Measurements from ENCODE around the gene BTNL3. TPM values are rescaled to one million over a fixed set of nuclear protein-coding genes. Genes with fewer than 3 reads are reported as not detected.

BTNL3 gene, protein sequence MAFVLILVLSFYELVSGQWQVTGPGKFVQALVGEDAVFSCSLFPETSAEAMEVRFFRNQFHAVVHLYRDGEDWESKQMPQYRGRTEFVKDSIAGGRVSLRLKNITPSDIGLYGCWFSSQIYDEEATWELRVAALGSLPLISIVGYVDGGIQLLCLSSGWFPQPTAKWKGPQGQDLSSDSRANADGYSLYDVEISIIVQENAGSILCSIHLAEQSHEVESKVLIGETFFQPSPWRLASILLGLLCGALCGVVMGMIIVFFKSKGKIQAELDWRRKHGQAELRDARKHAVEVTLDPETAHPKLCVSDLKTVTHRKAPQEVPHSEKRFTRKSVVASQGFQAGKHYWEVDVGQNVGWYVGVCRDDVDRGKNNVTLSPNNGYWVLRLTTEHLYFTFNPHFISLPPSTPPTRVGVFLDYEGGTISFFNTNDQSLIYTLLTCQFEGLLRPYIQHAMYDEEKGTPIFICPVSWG
- polyA plus RNA-seq: under 1 TPM; 0.09 to 0.33 (median 0.22) TPM

DNA sequence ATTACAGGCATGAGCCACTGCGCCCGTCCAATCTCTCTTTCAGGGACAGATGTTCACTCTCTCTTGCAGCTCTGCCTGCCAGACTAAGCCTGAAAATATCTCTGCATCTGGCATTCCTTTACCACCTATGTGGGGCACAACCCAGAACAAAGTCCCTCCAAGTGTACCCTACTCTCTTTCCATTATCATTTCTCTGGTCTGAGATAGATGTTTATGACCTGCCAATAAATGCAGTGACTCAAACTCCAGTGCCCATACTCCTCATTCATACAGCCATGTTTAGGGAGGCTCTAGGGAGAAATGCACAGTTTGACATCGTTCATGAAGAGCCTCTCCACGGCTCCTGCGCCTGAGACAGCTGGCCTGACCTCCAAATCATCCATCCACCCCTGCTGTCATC, at the start of gene BTNL3:
Gene BTNL3, plus strand, starts transcription at position 255 of the 400 bp plus-strand sequence. CDS start 183 bp downstream, outside the sequence.
- no peak within 1 kb of the TSS for H3K27ac ChIP-seq (ENCODE audit: low read depth, low read length)
- 81 to 83% (median 81%) methylated on average over 5 of the region's 5 CpGs for WGBS, 3 donors

DNA sequence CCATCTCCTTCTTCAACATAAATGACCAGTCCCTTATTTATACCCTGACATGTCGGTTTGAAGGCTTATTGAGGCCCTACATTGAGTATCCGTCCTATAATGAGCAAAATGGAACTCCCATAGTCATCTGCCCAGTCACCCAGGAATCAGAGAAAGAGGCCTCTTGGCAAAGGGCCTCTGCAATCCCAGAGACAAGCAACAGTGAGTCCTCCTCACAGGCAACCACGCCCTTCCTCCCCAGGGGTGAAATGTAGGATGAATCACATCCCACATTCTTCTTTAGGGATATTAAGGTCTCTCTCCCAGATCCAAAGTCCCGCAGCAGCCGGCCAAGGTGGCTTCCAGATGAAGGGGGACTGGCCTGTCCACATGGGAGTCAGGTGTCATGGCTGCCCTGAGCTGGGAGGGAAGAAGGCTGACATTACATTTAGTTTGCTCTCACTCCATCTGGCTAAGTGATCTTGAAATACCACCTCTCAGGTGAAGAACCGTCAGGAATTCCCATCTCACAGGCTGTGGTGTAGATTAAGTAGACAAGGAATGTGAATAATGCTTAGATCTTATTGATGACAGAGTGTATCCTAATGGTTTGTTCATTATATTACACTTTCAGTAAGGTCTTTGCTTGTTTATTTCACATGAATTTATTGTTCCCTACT, 38.2 kb upstream of the BTNL3 start:
- WGBS, 3 donors: 78 to 85% (median 81%) methylated on average over 6 of the region's 6 CpGs
- H3K27ac ChIP-seq (ENCODE audit: low read depth, low read length): no peak overlapping the region

DNA sequence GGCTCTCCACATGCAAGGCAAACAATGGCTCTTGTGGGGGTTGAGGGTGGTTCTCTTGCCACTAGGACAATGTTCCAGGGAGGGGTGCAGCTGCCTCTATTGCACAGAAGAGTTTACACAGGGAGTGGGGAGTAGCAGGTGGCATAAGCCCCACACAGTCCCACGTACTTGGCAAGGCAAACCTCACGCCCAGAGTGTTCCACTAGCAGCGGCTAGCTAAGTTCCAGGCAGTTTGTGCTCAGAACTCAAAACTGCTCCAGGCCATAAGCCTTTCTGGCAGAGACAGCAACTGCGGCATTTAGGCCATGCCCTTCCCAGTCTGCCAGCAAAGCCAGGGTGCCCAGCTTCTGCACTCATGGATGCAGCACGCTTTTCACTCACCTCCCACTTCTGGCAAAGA, 29.0 kb upstream of the BTNL3 start:
- no peak overlapping the region for H3K27ac ChIP-seq (ENCODE audit: low read depth, low read length)
- 55 to 91% (median 90%) methylated on average over 5 of the region's 5 CpGs for WGBS, 3 donors

DNA sequence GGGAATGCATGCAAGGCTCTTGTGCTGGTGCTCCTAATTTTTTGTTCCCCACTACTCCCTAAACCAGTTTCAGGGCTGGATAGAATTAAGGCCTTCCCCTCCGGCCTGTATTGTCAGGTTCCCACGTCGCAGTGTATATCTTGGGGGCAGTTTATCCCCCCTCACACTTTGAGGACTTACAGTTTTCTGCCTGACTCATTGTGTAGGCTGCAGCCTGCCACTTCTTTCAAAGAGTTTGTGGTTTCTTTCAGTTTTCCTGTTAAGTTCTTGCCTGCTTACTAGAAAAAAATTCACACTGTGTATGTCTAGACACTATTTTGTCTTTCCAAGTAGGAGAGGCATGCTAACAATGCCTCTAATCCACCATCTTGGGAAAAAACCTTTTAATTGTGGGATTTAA, 28.4 kb upstream of the BTNL3 start:
- WGBS, 3 donors: 52 to 74% (median 67%) methylated on average over 3 of the region's 3 CpGs
- no peak overlapping the region for H3K27ac ChIP-seq (ENCODE audit: low read depth, low read length)

DNA sequence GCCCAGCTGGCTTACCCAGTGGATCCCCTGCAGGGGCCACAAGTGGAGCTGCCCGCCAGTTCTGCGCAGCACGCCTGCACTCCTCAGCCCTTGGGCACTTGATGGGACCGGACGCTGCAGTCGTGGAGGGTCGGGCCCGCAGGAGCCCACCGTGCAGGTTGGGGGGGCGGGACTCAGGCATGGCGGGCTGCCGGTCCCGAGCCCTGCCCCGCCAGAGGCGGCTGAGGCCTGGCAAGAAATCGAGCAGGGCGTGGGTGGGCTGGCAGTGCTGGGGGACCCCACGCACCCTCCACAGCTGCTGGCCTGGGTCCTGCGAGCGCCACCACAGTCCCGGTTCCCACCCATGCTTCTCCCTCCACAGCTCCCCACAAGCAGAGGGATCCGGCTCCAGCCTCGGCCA, 19.2 kb upstream of the BTNL3 start:
- H3K27ac ChIP-seq (ENCODE audit: low read depth, low read length): no peak overlapping the region
- WGBS, 3 donors: 92 to 97% (median 96%) methylated on average over 11 to 22 of the region's 23 CpGs

DNA sequence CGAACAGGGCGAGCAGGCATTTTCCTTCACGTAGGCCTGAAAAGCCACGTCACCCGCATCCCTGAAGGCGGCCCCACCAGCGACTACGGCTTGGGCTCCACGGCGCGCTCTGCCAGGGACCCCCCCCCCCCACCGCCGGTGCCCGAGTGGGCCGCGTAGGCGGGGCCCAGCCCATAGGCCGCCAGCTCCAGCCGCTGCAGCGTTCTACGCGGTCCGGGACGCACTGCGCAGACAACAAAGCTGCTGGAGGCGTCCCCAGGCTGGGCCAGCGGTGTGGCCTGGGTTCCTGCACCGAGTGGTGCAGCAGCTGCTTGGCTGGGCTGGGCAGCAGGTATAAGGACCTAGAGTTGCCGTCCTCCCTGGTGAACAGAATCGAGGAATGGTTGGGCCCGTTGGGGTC, 18.3 kb upstream of the BTNL3 start:
- WGBS, 3 donors: 93 to 96% (median 96%) methylated on average over 17 to 31 of the region's 31 CpGs
- H3K27ac ChIP-seq (ENCODE audit: low read depth, low read length): no peak overlapping the region

DNA sequence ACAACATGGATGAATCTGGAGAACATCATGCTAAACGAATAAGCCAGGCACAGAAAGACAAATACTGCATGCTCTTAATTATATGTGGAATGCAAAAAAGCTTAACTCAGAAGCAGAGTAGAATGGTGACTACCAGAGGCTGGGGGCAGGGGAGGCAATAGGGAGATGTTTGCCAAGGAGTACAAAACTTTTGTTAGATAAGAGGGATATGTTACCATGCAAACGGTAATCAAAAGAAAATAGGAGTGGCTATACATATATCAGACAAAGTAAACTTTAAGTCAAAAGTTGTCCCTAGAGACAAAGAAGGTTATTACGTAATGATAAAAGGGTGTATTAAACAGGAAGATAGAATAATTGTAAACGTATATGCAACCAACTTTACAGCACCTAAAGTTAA, 17.8 kb upstream of the BTNL3 start:
- WGBS, 3 donors: 35 to 73% (median 64%) methylated on average over 4 of the region's 4 CpGs
- no peak overlapping the region for H3K27ac ChIP-seq (ENCODE audit: low read depth, low read length)

DNA sequence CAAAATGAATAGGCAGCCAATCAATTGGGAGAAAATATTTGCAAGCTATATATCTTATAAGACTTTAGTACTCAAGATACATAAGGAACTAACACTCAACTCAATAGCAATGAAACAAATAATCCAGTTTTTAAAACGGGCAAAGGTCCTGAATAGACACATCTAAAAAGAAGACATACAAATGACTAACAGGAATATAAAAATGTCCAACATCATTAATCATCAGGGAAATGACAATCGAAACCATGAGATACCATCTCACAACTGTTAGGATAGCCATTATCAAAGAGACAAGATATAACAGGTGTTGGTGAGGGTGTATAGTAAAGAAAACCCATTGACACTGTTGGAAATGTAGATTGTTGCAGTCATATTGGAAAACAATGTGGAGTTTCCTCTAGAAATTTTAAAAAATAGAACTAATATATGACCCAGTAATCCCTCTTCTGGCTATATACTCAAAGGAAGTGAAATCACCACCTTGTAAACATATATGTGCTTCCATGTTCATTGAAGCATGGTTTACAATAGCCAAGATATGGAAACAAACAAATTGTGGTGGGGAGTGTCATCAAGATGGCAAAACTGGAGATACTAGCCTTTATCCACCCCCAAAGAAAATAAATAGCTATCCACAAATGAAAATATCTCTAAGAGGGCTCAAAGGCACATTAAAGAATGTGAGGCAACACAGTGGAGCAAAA, 13.9 kb upstream of the BTNL3 start:
- 43 to 85% (median 77%) methylated on average over 2 of the region's 2 CpGs for WGBS, 3 donors

DNA sequence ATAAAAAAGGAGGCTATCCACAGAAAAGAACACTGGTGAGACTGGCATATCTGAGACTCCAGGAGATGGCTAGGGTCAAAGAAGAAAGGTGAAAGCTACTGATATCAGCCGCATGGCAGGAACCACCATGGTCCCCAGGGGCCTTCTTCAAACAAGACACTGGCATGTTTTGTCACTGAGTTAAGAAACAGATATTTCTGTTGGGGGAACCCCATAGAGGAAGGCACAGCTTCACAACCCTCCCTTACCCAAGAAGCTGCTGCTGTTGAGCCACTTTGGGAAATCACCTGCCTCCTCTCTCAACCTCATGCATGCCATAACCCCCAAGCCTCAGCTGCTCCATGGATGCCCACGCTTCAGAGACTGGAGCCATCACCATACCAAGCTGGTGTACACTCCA, 13.3 kb upstream of the BTNL3 start:
- 65 to 96% (median 86%) methylated on average over 2 of the region's 2 CpGs for WGBS, 3 donors
- H3K27ac ChIP-seq (ENCODE audit: low read depth, low read length): no peak overlapping the region

More for the DNA sequence above, 13.9 kb upstream of the BTNL3 start:
- no peak overlapping the region for H3K27ac ChIP-seq (ENCODE audit: low read depth, low read length)

DNA sequence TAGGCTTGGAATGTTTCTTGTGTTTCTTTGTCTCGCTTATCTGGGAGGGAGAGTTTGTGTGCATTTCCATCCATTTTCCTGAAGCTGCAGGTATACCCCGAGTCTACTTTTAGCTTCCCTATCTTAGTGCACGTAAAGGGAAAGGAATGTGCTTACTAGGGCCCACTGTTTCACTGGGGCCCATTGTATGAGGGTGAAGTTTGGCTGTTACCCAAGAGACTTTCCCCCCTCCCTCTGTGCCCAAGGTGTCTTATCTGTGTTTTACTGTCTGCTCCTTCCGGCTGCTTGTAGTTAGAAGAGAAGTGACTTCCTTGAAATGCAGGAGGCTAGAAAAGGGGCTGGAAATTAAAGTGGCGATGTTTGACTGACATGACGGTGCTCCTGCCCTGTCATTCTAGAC, 12.1 kb upstream of the BTNL3 start:
- WGBS, 3 donors: 59 to 71% (median 71%) methylated on average over 6 of the region's 6 CpGs
- H3K27ac ChIP-seq (ENCODE audit: low read depth, low read length): no peak overlapping the region

DNA sequence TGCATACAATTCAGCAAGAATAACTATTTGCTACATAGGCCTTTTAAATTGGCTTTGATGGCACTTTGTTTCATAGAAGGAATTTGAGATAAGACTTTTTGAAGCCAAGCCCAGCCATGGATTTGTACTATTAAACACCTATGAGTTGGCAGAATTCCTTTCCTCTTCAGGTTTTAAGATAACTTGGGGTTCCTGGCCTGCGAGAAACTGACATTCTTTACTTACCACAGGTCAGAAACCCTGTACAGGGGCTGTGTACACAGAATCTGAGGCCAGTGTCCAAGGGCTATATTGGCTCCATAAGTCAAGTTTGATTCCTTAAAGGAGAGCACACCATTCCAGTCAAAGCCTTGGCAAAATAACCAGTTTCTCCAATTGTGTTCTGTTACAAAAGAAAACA, 10.8 kb upstream of the BTNL3 start:
- H3K27ac ChIP-seq (ENCODE audit: low read depth, low read length): no peak overlapping the region
- 24 to 71% (median 65%) methylated on average over 1 of the region's 1 CpG for WGBS, 3 donors

DNA sequence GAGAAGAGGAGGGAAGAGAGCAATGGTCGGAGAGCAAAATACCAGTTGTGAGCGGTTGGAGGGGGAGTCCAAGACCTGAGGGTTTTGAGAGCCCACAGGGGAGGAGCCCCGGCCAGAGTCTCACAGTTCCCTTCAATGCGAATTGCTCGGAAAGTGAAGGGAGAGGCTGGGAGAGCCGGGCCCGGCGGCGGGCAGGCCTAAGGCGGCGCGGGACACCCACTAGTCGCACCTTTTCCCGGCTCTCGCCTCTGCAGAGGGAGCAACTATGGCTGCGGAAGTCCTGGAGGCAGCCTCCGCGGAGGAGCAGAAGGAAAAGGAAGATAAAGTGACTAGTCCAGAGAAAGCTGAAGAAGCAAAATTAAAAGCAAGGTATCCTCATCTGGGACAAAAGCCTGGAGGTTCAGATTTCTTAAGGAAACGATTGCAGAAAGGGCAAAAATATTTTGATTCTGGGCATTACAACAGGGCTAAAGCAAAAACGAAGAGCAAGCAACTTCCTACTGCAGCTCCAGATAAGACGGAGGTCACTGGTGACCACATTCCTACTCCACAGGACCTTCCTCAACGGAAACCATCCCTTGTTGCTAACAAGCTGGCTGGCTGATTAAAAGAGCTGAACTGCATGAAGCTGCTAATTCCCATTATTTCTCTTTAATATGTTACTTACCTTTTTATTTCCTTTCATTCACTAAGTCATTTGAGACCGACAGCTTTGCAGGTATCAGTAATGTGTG, 6.5 kb upstream of the BTNL3 start:
- 72 to 77% (median 73%) methylated on average over 12 to 23 of the region's 23 CpGs for WGBS, 3 donors

DNA sequence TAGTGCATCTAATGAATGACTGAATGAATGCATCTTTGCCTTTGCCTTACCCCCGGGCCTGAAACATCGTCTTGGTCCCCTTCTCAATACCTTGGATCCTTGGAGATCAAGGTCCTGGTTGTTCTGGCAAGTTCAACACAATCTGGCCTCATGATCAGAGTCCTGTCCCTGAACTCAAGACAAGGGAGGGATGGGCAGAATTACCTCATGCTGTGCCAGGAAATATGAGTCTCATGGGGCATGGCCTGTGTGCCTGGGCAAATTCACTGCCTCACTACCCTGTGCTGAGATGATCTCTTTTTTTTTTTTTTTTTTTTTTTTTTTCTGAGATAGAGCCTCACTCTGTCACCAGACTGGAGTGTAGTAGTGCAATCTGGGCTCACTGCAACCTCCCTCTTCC, 630 bp upstream of the BTNL3 start:
- WGBS, 3 donors: 82 to 87% (median 86%) methylated on average over 2 of the region's 2 CpGs
- H3K27ac ChIP-seq (ENCODE audit: low read depth, low read length): no peak overlapping the region

More for the DNA sequence above, 6.5 kb upstream of the BTNL3 start:
- no peak overlapping the region for H3K27ac ChIP-seq (ENCODE audit: low read depth, low read length)

DNA sequence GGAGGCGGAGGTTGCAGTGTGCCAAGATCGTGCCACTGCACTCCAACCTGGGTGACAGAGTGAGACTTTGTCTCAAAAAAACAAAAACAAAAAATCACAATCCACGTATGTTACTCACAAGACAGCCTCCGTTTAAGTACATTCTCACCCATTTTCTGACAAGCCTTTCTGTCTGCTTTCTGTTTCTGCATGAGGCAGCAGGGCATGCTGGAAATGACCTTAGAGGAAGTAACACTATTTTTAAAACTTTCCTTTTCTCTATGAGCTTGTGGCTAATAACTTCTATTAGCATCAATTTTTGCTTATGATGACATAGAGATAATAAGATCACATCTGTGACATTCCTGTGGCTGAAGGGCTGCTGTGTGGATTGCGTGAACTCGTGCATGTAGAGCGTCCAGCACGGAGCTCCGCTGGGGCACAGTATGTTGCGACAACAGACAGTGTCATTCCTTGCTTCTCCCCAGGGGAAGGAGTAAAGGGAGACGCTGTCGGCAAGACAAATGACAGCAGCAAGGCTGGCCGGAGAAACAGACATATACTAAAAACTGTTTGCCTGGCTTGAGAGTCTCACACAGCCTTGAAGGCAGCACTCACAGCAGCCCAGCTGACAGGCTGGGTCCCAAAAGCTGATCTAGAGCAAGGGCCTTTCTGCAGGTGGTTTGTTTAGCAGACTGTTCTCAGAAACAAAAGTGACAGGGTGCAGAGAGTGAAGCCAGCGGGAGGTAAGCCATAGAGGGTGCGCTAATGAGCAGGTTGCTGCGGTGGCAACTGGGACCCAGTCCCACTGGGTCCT, 1.6 kb downstream of the BTNL3 start:
- WGBS, 3 donors: 54 to 72% (median 65%) methylated on average over 16 of the region's 16 CpGs
- no peak overlapping the region for H3K27ac ChIP-seq (ENCODE audit: low read depth, low read length)

DNA sequence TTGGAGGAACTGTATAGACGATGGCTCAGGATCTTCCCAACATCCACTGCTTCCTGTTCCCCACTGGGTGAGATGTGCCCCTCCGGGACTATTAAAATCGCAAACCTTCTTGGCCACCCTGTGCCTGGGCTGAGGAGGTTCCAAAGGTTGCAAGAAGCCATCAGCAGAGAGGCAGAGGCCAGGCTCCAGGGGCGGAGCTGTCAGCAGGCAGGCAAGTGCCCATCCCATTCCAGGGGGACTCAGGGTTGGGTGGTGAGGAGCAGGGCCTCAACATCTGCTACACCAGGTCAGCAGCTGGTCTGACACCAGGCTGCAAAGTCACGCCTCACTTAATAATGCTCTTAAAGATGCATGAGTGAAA, 2.2 kb downstream of the BTNL3 start:
- 70 to 76% (median 74%) methylated on average over 5 of the region's 5 CpGs for WGBS, 3 donors
- no peak overlapping the region for H3K27ac ChIP-seq (ENCODE audit: low read depth, low read length)

DNA sequence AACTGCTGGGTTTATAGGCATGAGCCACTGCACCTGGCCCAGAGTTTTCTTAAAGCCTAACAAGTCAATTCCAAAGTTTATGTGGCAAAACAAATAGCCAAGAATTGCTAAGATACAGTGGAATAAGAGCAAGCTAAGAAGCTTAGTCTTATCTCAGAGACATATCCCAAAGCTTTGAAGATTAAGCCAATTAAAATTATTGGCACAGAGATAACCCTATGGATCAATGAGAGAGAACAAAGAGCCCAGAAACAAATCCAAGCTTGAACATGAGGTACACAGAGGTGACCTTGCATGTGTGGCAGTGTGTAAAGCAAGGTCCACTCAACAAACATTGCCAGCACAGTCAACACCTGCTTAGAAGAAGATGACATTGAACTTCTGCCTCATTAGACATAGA, 13.3 kb downstream of the BTNL3 start:
- no peak overlapping the region for H3K27ac ChIP-seq (ENCODE audit: low read depth, low read length)

DNA sequence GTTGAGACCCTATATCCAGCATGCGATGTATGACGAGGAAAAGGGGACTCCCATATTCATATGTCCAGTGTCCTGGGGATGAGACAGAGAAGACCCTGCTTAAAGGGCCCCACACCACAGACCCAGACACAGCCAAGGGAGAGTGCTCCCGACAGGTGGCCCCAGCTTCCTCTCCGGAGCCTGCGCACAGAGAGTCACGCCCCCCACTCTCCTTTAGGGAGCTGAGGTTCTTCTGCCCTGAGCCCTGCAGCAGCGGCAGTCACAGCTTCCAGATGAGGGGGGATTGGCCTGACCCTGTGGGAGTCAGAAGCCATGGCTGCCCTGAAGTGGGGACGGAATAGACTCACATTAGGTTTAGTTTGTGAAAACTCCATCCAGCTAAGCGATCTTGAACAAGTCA, 17.1 kb downstream of the BTNL3 start:
- 81 to 87% (median 81%) methylated on average over 9 of the region's 9 CpGs for WGBS, 3 donors
- no peak overlapping the region for H3K27ac ChIP-seq (ENCODE audit: low read depth, low read length)

DNA sequence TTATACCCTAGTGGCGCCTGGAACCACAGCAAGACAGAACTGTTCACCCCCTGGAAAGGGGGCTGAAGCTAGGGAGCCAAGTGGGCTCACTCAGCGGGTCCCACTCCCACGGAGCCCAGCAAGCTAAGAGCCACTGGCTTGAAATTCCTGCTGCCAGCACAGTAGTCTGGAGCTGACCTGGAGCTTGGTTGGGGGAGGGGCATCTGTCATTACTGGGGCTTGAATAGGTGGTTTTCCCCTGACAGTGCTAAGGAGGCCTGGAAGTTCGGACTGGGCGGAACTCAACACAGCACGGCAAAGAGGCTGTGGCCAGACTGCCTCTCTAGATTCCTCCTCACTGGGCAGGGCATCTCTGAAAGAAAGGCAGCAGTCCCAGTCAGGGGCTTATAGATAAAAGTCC, 19.5 kb downstream of the BTNL3 start:
- 76 to 81% (median 78%) methylated on average over 6 of the region's 6 CpGs for WGBS, 3 donors

More for the DNA sequence above, 19.5 kb downstream of the BTNL3 start:
- no peak overlapping the region for H3K27ac ChIP-seq (ENCODE audit: low read depth, low read length)

Measured in adipose tissue (tissue), 3 donors.